Mesenchymal stem cell (in vitro differentiated cells and primary cell): ENCODE data around the gene JPH2.

Experiments
- DNase-seq: peaks from one replicate; pipeline ENCODE4 v3.0.0-alpha.2; 2013
- H2AFZ ChIP-seq: one replicate; pipeline ENCODE4 v1.6.1; 2013; ENCODE audit warnings: low read depth, mild to moderate bottlenecking, control low read depth, inconsistent platforms, low read length, moderate library complexity
- H2AK5ac ChIP-seq: 2 replicates; pipeline ENCODE4 v1.6.1; 2013; ENCODE audit warnings: low read length, moderate library complexity, mild to moderate bottlenecking, inconsistent platforms; ENCODE audit not compliant: severe bottlenecking
- H2BK120ac ChIP-seq: one replicate; pipeline ENCODE4 v1.6.1; 2013; ENCODE audit warnings: low read depth, mild to moderate bottlenecking, inconsistent platforms, low read length, moderate library complexity
- H2BK12ac ChIP-seq, 2 experiments: one replicate each; pipeline ENCODE4 v1.6.1; 2013; ENCODE audit warnings: inconsistent platforms in 2 of 2, low read length in 2 of 2, mild to moderate bottlenecking in 2 of 2, moderate library complexity in 2 of 2, control low read depth in 1 of 2
- H2BK15ac ChIP-seq: one replicate; pipeline ENCODE4 v1.6.1; 2013; ENCODE audit warnings: mild to moderate bottlenecking, low read depth, inconsistent platforms; ENCODE audit not compliant: poor library complexity, severe bottlenecking
- H2BK5ac ChIP-seq: 2 replicates; pipeline ENCODE4 v1.6.1; 2013; ENCODE audit warnings: low read depth, mild to moderate bottlenecking, low read length, control low read depth, inconsistent platforms; ENCODE audit not compliant: poor library complexity, severe bottlenecking
- H3K14ac ChIP-seq, 2 experiments: one replicate each; pipeline ENCODE4 v1.6.1; 2013; ENCODE audit warnings: inconsistent platforms in 2 of 2, low read length in 2 of 2, control low read depth in 1 of 2, mild to moderate bottlenecking in 1 of 2, moderate library complexity in 1 of 2
- H3K18ac ChIP-seq, 2 experiments: one replicate each; pipeline ENCODE4 v1.6.1; 2013; ENCODE audit warnings: inconsistent platforms in 2 of 2, low read length in 2 of 2, control low read depth in 1 of 2, low read depth in 1 of 2, mild to moderate bottlenecking in 1 of 2
- H3K23ac ChIP-seq, 2 experiments: one replicate each; pipeline ENCODE4 v1.6.1; 2013; ENCODE audit warnings: inconsistent platforms in 2 of 2, low read length in 2 of 2, mild to moderate bottlenecking in 2 of 2, moderate library complexity in 2 of 2, control low read depth in 1 of 2
- H3K27ac ChIP-seq: 2 replicates; pipeline ENCODE4 v1.5.1; 2013; ENCODE audit warnings: mild to moderate bottlenecking, moderate library complexity, low read length, control low read depth, inconsistent platforms; ENCODE audit not compliant: poor library complexity, severe bottlenecking
- H3K27me3 ChIP-seq, 2 experiments: 2 replicates each; pipeline versions ENCODE4 v1.6.1 to v1.7.0; 2013; ENCODE audit warnings: low read length in 2 of 2, mild to moderate bottlenecking in 2 of 2, moderate library complexity in 2 of 2, control low read depth in 1 of 2, inconsistent platforms in 1 of 2; ENCODE audit not compliant: control insufficient read depth in 1 of 2, insufficient read depth in 1 of 2
- H3K36me3 ChIP-seq, 2 experiments: 2 replicates each; pipeline versions ENCODE4 v1.6.1 to v1.7.0; 2013; ENCODE audit warnings: low read length in 2 of 2, control low read depth in 1 of 2, inconsistent platforms in 1 of 2, low read depth in 1 of 2, mild to moderate bottlenecking in 1 of 2; ENCODE audit not compliant: insufficient read depth in 2 of 2, control insufficient read depth in 1 of 2
- H3K4ac ChIP-seq, 2 experiments: one replicate each; pipeline ENCODE4 v1.6.1; 2013; ENCODE audit warnings: inconsistent platforms in 2 of 2, low read length in 2 of 2, mild to moderate bottlenecking in 2 of 2, moderate library complexity in 2 of 2, control low read depth in 1 of 2, low read depth in 1 of 2
- H3K4me1 ChIP-seq: 2 replicates; pipeline ENCODE4 v1.6.1; 2013; ENCODE audit warnings: low read depth, low read length, control low read depth; ENCODE audit not compliant: control insufficient read depth, insufficient read depth
- H3K4me2 ChIP-seq: 2 replicates; pipeline ENCODE4 v1.6.1; 2013; ENCODE audit warnings: low read length, mild to moderate bottlenecking, inconsistent platforms; ENCODE audit not compliant: poor library complexity, severe bottlenecking
- H3K4me3 ChIP-seq, 2 experiments: 2 replicates each; pipeline versions ENCODE4 v1.5.1 to v1.7.0; 2013; ENCODE audit warnings: low read length in 2 of 2, mild to moderate bottlenecking in 2 of 2, control low read depth in 1 of 2, low read depth in 1 of 2; ENCODE audit not compliant: insufficient read depth in 1 of 2
- H3K79me1 ChIP-seq: replicated peaks from 2 replicates; pipeline ENCODE4 v1.6.1; 2013; ENCODE audit warnings: mild to moderate bottlenecking, control low read depth, low read length, inconsistent platforms; ENCODE audit not compliant: poor library complexity, severe bottlenecking
- H3K9ac ChIP-seq: 2 replicates; pipeline ENCODE4 v1.7.0; 2013; ENCODE audit warnings: mild to moderate bottlenecking, low read length, moderate library complexity
- H3K9me3 ChIP-seq: 2 replicates; pipeline ENCODE4 v1.7.0; 2013; ENCODE audit warnings: mild to moderate bottlenecking, low read length; ENCODE audit not compliant: control insufficient read depth
- H4K8ac ChIP-seq: one replicate; pipeline ENCODE4 v1.6.1; 2013; ENCODE audit warnings: inconsistent platforms, mild to moderate bottlenecking, low read length, moderate library complexity
- H4K91ac ChIP-seq: one replicate; pipeline ENCODE4 v1.6.1; 2013; ENCODE audit warnings: mild to moderate bottlenecking, low read length, inconsistent platforms
- WGBS: methylation state at CpG from one replicate; pipeline ENCODE4 v1.1.7; 2013; ENCODE audit warnings: mixed read lengths; 5-methylcytosine and 5-hydroxymethylcytosine counted together

Gene JPH2

GRCh38 chr20:44071526-44072111 lies 115.4 kb downstream of the JPH2 start:
- H2BK12ac ChIP-seq = no peak overlapping the region
- no peaks in the 10 kb centered on the region for H3K79me1 ChIP-seq
- H3K23ac ChIP-seq = no peak overlapping the region
- H3K18ac ChIP-seq = no peak overlapping the region
- no peak overlapping the region for H2BK5ac ChIP-seq
- no peak overlapping the region for H3K4me2 ChIP-seq
- no peak overlapping the region for H3K14ac ChIP-seq
- H3K9me3 ChIP-seq = no peaks in the 10 kb centered on the region
- no peak overlapping the region for H2AFZ ChIP-seq
- H2BK15ac ChIP-seq = no peak overlapping the region
- no peak overlapping the region for H4K91ac ChIP-seq
- 93% methylated on average over 11 of the region's 11 CpGs for WGBS
- H3K4me1 ChIP-seq = peaks cover 2% of the 10 kb centered on the region
- no peaks in the 10 kb centered on the region for H3K36me3 ChIP-seq
- no peak overlapping the region for H3K27ac ChIP-seq
- H3K9ac ChIP-seq = no peak overlapping the region
- no peak overlapping the region for H3K4me3 ChIP-seq
- H2BK120ac ChIP-seq = no peak overlapping the region
- H4K8ac ChIP-seq = no peak overlapping the region
- no peak for DNase-seq
- peak overlapping the region in 1 of 2 experiments; percentile 13 for H3K4ac ChIP-seq
- peaks cover 31 to 46% of the 10 kb centered on the region in 2 experiments for H3K27me3 ChIP-seq
- H2AK5ac ChIP-seq = no peak overlapping the region

DNA sequence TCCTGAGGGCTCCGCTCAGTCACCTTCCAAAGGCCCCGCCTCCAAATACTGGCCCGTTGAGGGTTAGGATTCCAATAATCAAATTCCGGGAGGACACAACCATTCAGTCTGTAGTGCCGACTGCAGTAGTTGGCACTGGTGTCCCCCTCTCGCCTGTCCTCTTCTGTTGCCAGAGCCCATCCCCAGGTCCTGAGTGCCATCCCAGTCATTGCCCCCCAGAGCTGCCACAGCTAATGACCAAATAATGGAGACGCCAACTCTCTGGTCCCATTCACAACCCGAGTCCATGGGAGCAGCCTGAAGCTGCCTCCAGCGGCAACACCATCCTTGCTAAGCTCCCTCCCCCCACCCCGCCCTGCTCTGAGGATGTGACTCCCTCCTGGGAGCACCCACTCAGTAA lies 115.9 kb downstream of the JPH2 start:
- Histone ChIP-seq H2AK5ac (no peak overlapping the region), H3K79me1 (no peaks in the 10 kb centered on the region), H3K27ac (no peak overlapping the region), H4K91ac (no peak overlapping the region), H2BK5ac (no peak overlapping the region), H2AFZ (no peak overlapping the region), H2BK120ac (no peak overlapping the region), H2BK12ac (no peak overlapping the region), H3K4me1 (peaks cover 2% of the 10 kb centered on the region), H3K14ac (no peak overlapping the region), H3K4me2 (no peak overlapping the region), H3K18ac (no peak overlapping the region), H3K9ac (no peak overlapping the region), H3K4me3 (no peak overlapping the region), H3K36me3 (no peaks in the 10 kb centered on the region), H3K23ac (no peak overlapping the region), H3K9me3 (no peaks in the 10 kb centered on the region), H4K8ac (no peak overlapping the region), H2BK15ac (no peak overlapping the region), H3K4ac (peak overlapping the region in 1 of 2 experiments; percentile 13), H3K27me3 (peaks cover 31 to 49% of the 10 kb centered on the region in 2 experiments)
- no peak for DNase-seq
- WGBS = 94% methylated on average over 10 of the region's 10 CpGs

GRCh38 chr20:44070139-44070900 lies 116.7 kb downstream of the JPH2 start:
- Histone ChIP-seq H2AK5ac (no peak overlapping the region), H2BK120ac (no peak overlapping the region), H2BK12ac (no peak overlapping the region), H3K4ac (no peak overlapping the region), H3K23ac (no peak overlapping the region), H3K27ac (no peak overlapping the region), H3K9ac (no peak overlapping the region), H3K4me3 (no peak overlapping the region), H4K91ac (no peak overlapping the region), H3K27me3 (peaks cover 29 to 49% of the 10 kb centered on the region in 2 experiments), H3K4me1 (peaks cover 2% of the 10 kb centered on the region), H3K9me3 (no peaks in the 10 kb centered on the region), H3K14ac (no peak overlapping the region), H3K18ac (no peak overlapping the region), H4K8ac (no peak overlapping the region), H3K79me1 (no peaks in the 10 kb centered on the region), H2AFZ (no peak overlapping the region), H2BK5ac (no peak overlapping the region), H3K36me3 (no peaks in the 10 kb centered on the region), H3K4me2 (no peak overlapping the region), H2BK15ac (no peak overlapping the region)
- DNase-seq = no peak
- WGBS = 95% methylated on average over 15 of the region's 17 CpGs

DNA sequence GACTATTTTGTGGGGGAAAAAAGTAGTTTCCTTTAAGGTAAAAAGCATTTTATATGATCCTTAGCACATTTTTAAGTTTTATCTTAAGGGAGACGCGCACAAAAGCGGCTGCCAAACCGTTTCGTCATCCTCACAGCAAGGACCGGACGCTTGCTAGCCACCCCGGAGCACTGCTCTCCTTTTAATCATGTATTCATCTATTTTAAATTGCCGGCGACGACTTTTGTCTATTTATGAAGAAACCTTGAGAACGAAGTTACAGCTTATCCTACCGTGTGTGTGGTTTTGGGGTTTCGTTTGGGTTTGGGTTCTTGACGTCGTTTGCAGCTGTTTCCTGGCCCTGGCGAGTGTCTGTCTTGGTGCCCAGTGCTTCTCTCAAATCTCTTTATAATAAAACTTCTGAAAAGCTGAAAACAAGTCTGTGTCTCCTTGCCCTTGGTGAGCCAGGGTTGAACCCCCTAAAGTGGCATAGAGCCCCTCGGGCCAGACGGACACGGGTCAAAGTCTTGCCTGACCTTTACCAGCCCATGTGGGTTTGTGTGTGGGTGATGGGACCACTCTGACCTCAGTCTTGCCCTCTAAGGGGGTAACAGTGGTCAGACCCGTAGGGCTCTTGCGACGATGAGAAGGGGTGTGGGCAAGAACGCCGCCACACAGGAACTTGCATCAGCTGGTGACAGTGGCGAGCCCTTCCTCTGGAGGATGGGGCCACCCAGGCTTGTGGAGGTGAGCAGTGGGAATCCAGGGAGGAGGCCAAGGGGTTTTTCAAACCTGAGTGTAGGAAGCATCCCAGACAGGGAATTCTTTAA lies 117.6 kb downstream of the JPH2 start:
- Histone ChIP-seq H3K18ac (no peak overlapping the region), H3K4ac (no peak overlapping the region), H3K36me3 (no peaks in the 10 kb centered on the region), H2BK12ac (no peak overlapping the region), H2AFZ (no peak overlapping the region), H3K14ac (no peak overlapping the region), H3K23ac (no peak overlapping the region), H3K4me2 (no peak overlapping the region), H3K27me3 (peaks cover 29 to 55% of the 10 kb centered on the region in 2 experiments), H3K9ac (no peak overlapping the region), H3K79me1 (no peaks in the 10 kb centered on the region), H3K27ac (no peak overlapping the region), H2BK5ac (no peak overlapping the region), H2AK5ac (no peak overlapping the region), H3K9me3 (no peaks in the 10 kb centered on the region), H2BK120ac (no peak overlapping the region), H2BK15ac (no peak overlapping the region), H4K91ac (no peak overlapping the region), H3K4me1 (peaks cover 1% of the 10 kb centered on the region), H4K8ac (no peak overlapping the region), H3K4me3 (no peak overlapping the region)
- 95% methylated on average over 26 of the region's 26 CpGs for WGBS
- no peak for DNase-seq
